ENCODE data around the gene MECP2. TPM values are rescaled to one million over a fixed set of nuclear protein-coding genes. Genes with fewer than 3 reads are reported as not detected.

The MECP2 gene
- total RNA-seq, 1 donor from 2014 or later, result 10.4 TPM

DNA sequence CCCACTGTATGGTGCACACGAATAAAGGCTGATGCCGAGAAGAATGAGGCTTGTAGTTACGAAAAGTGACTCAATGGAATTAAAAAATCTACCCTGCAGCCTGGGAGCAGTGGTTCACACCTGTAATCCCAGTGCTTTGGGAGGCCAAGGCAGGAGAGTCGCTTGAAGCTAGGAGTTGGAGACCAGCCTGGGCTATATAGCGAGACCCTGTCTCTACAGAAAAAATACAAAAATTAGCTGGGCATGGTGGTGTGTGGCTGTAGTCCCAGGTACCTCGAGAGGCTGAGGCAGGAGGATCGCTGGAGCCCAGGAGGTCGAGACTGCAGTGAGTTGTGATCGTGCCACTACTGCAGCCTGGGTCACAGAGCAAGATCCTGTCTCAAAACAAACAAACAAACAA, 34.8 kb upstream of the MECP2 start:
- Histone ChIP-seq H3K27ac (ENCODE audit: low read depth, low read length) (no peak overlapping the region), H3K36me3 (ENCODE audit: control insufficient read depth in 3 of 3, insufficient read depth in 3 of 3, low read length in 3 of 3) (no peaks in the 10 kb centered on the region), H3K9me3 (ENCODE audit: control insufficient read depth in 3 of 3, low read length in 3 of 3) (no peaks in the 10 kb centered on the region), H3K4me1 (ENCODE audit: control insufficient read depth in 3 of 3, insufficient read depth in 3 of 3, low read length in 3 of 3) (no peaks in the 10 kb centered on the region), H3K4me3 (ENCODE audit: low read length in 3 of 3) (no peak overlapping the region), H3K9ac (ENCODE audit: low read depth in 1 of 3, low read length in 3 of 3) (no peak overlapping the region), H3K27me3 (ENCODE audit: control insufficient read depth in 3 of 3, insufficient read depth in 3 of 3, low read length in 3 of 3) (no peaks in the 10 kb centered on the region)

DNA sequence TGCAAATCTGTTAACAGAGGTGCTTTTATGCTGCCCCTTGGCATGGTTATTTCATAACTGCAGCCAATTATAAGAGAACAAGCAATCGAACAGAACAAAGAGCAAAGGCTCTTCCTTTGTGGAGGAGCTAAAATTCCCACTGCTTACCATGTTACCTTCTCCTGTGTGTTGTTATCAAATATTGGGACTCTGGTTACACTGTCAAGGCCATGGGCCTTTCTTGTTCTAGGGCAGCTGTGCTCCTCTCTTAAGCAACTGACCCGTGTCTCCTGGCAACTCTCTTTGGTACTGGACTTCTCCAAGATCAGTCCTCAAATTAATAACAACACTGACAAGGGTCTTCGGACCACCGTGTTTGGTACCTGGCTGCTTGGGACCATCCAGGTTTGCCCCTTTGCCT, 34.4 kb upstream of the MECP2 start:
- Histone ChIP-seq H3K27ac (ENCODE audit: low read depth, low read length) (no peak overlapping the region), H3K4me3 (ENCODE audit: low read length in 3 of 3) (no peak overlapping the region), H3K9me3 (ENCODE audit: control insufficient read depth in 3 of 3, low read length in 3 of 3) (no peaks in the 10 kb centered on the region), H3K9ac (ENCODE audit: low read depth in 1 of 3, low read length in 3 of 3) (no peak overlapping the region), H3K36me3 (ENCODE audit: control insufficient read depth in 3 of 3, insufficient read depth in 3 of 3, low read length in 3 of 3) (no peaks in the 10 kb centered on the region), H3K4me1 (ENCODE audit: control insufficient read depth in 3 of 3, insufficient read depth in 3 of 3, low read length in 3 of 3) (no peaks in the 10 kb centered on the region), H3K27me3 (ENCODE audit: control insufficient read depth in 3 of 3, insufficient read depth in 3 of 3, low read length in 3 of 3) (no peaks in the 10 kb centered on the region)

DNA sequence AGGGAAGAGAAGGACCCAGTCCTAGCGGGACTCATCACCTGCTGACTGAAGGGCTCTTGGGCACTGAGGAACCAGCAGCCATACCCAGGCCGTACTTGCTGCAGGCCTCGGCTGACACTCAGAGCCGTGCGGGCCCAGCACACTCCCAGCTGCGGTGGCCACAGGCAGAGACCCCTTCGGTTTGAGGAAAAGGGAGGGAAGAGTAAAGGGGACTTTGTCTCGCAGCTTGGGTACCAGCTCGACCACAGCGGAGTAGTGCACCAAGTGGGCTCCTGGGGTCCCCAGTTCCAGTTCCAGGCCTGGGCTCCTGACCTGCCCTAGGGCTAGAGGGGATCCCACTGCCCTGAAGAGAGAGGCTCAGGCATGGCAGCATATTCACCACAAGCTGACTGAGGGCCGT, 28.6 kb upstream of the MECP2 start:
- H3K4me1 ChIP-seq (ENCODE audit: control insufficient read depth in 3 of 3, insufficient read depth in 3 of 3, low read length in 3 of 3), result peaks cover 0 to 5% (median 4%) of the 10 kb centered on the region in 3 donors
- H3K9me3 ChIP-seq (ENCODE audit: control insufficient read depth in 3 of 3, low read length in 3 of 3), result no peaks in the 10 kb centered on the region
- no peak overlapping the region for H3K4me3 ChIP-seq (ENCODE audit: low read length in 3 of 3)
- no peak overlapping the region for H3K9ac ChIP-seq (ENCODE audit: low read depth in 1 of 3, low read length in 3 of 3)
- H3K36me3 ChIP-seq (ENCODE audit: control insufficient read depth in 3 of 3, insufficient read depth in 3 of 3, low read length in 3 of 3), result no peaks in the 10 kb centered on the region
- no peak overlapping the region for H3K27ac ChIP-seq (ENCODE audit: low read depth, low read length)
- no peaks in the 10 kb centered on the region for H3K27me3 ChIP-seq (ENCODE audit: control insufficient read depth in 3 of 3, insufficient read depth in 3 of 3, low read length in 3 of 3)

DNA sequence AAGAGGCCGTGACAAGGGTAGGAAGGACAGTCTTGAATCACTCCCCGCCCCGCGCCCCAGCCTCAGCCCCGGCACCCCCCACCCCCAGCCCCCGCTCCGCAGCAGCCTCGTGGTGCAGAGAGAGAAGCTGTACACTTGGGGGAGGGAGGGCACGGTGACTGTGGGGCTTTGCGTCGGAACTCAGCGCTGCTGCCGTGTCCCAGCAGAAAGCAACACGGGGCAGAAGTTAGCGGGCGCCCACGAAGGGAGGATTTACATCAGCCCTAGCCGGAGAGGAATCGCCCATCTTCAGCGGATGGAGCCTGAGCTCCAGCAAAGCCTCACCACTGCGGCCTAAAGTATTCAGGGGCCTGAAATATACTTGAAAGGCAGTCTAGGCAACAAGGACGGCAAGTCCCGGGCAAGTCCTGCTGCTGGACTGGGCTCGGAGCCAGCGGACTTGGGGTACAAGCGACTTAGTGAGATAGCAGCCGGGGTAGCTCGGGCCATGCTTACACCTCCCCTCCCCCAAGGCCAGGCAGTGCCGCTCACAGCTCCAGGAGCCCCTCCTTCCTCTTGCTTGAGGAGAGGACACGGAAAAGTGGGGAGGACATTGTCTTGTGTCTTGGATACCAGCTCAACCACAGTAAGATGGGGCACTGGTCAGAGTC, 28.0 kb upstream of the MECP2 start:
- Histone ChIP-seq H3K9ac (ENCODE audit: low read depth in 1 of 3, low read length in 3 of 3) (no peak overlapping the region), H3K36me3 (ENCODE audit: control insufficient read depth in 3 of 3, insufficient read depth in 3 of 3, low read length in 3 of 3) (no peaks in the 10 kb centered on the region), H3K27me3 (ENCODE audit: control insufficient read depth in 3 of 3, insufficient read depth in 3 of 3, low read length in 3 of 3) (no peaks in the 10 kb centered on the region), H3K4me1 (ENCODE audit: control insufficient read depth in 3 of 3, insufficient read depth in 3 of 3, low read length in 3 of 3) (peaks cover 0 to 5% (median 4%) of the 10 kb centered on the region in 3 donors), H3K9me3 (ENCODE audit: control insufficient read depth in 3 of 3, low read length in 3 of 3) (no peaks in the 10 kb centered on the region), H3K4me3 (ENCODE audit: low read length in 3 of 3) (no peak overlapping the region), H3K27ac (ENCODE audit: low read depth, low read length) (no peak overlapping the region)

DNA sequence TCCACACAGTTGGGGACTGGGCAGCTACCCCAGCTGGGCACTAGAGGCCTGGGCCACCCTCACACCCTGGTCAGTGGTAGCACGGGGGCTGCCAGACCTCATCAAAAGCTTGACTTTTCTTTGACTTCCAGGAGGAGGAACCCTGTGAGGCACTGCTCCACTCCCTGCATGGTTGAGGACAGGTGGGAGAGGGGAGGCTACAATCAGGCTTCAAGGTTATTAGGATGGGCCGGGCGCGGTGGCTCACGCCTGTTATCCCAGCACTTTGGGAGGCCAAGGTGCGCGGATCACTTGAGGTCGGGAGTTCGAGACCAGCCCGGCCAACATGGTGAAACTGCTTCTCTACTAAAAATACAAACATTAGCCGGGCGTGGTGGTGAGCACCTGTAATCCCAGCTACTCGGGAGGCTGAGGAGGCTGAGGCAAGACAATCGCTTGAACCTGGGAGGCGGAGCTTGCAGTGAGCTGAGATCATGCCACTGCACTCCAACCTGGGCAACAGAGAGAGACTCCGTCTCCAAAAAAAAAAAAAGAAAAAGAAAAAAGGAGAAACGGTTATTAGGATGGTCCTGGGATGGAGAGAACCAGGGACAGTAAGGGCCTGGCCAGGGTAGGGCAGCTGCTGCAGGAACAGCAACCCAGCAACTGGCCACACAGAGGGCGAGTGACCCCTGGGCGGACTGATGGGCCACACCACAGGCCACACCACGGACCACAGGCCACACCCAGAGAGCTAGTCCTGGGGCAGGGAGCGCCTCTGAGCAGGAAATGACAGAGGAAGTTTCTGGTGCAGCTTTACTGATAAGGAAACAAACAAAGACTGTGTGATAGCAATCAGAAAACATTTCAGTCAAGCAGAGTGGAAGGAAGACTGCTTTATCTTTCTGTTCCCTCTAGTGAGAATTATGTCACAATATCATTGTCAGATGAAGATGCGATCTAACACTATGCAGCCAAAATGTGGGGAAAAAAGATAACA, 26.0 kb upstream of the MECP2 start:
- H3K36me3 ChIP-seq (ENCODE audit: control insufficient read depth in 3 of 3, insufficient read depth in 3 of 3, low read length in 3 of 3), result no peaks in the 10 kb centered on the region
- peaks cover 0 to 5% (median 4%) of the 10 kb centered on the region in 3 donors for H3K4me1 ChIP-seq (ENCODE audit: control insufficient read depth in 3 of 3, insufficient read depth in 3 of 3, low read length in 3 of 3)
- H3K9me3 ChIP-seq (ENCODE audit: control insufficient read depth in 3 of 3, low read length in 3 of 3), result no peaks in the 10 kb centered on the region
- H3K9ac ChIP-seq (ENCODE audit: low read depth in 1 of 3, low read length in 3 of 3), result no peak overlapping the region
- no peaks in the 10 kb centered on the region for H3K27me3 ChIP-seq (ENCODE audit: control insufficient read depth in 3 of 3, insufficient read depth in 3 of 3, low read length in 3 of 3)
- no peak overlapping the region for H3K4me3 ChIP-seq (ENCODE audit: low read length in 3 of 3)
- no peak overlapping the region for H3K27ac ChIP-seq (ENCODE audit: low read depth, low read length)

DNA sequence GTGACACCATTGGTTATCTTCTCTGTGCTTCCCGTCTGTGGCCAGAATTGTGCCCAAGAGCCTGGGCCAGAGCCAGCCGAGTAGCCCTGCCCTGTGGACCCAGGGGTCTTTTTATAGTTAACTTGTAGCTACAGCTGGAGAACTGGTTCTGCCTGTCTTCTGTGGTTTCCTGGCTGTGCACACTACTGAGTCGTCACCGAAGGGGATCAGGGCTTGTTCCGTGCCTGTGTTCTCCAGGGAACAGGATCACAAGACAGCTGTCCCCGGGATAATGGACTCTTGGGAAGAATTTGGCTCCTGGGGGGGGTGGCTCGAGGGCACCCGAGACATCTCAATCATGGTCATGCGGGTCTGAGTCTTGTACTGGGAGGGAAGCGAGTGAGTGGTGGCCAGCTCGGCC, 24.4 kb upstream of the MECP2 start:
- Histone ChIP-seq H3K27ac (ENCODE audit: low read depth, low read length) (peak overlapping the region; percentile 56), H3K4me3 (ENCODE audit: low read length in 3 of 3) (no peak overlapping the region), H3K9ac (ENCODE audit: low read depth in 1 of 3, low read length in 3 of 3) (no peak overlapping the region)

DNA sequence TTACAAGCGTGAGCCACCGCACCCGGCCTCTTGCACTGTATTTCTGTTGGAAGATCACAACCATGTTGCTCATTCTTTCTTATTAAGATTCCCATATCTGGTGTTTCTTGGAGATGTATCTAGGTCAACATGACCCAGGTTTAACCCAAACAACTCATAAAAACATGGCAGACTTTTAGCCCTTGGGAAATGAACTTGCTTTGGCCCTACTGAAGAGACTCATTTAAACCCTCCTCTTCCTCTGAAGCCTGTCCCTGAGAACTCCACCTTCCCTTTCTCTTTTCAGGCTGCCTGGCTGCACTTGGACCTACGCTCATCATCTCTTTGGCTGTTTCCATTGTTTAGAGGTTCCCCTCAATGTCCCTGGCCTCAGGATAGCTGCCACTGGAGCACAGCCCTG, 23.7 kb upstream of the MECP2 start:
- Histone ChIP-seq H3K4me1 (ENCODE audit: control insufficient read depth in 3 of 3, insufficient read depth in 3 of 3, low read length in 3 of 3) (peaks cover 0 to 5% (median 4%) of the 10 kb centered on the region in 3 donors), H3K4me3 (ENCODE audit: low read length in 3 of 3) (no peak overlapping the region), H3K9ac (ENCODE audit: low read depth in 1 of 3, low read length in 3 of 3) (no peak overlapping the region), H3K36me3 (ENCODE audit: control insufficient read depth in 3 of 3, insufficient read depth in 3 of 3, low read length in 3 of 3) (no peaks in the 10 kb centered on the region), H3K27me3 (ENCODE audit: control insufficient read depth in 3 of 3, insufficient read depth in 3 of 3, low read length in 3 of 3) (no peaks in the 10 kb centered on the region), H3K9me3 (ENCODE audit: control insufficient read depth in 3 of 3, low read length in 3 of 3) (no peaks in the 10 kb centered on the region), H3K27ac (ENCODE audit: low read depth, low read length) (peak overlapping the region; percentile 56)

More for the DNA sequence above, 24.4 kb upstream of the MECP2 start:
- Histone ChIP-seq H3K36me3 (ENCODE audit: control insufficient read depth in 3 of 3, insufficient read depth in 3 of 3, low read length in 3 of 3) (no peaks in the 10 kb centered on the region), H3K9me3 (ENCODE audit: control insufficient read depth in 3 of 3, low read length in 3 of 3) (no peaks in the 10 kb centered on the region), H3K27me3 (ENCODE audit: control insufficient read depth in 3 of 3, insufficient read depth in 3 of 3, low read length in 3 of 3) (no peaks in the 10 kb centered on the region), H3K4me1 (ENCODE audit: control insufficient read depth in 3 of 3, insufficient read depth in 3 of 3, low read length in 3 of 3) (peaks cover 0 to 5% (median 4%) of the 10 kb centered on the region in 3 donors)

DNA sequence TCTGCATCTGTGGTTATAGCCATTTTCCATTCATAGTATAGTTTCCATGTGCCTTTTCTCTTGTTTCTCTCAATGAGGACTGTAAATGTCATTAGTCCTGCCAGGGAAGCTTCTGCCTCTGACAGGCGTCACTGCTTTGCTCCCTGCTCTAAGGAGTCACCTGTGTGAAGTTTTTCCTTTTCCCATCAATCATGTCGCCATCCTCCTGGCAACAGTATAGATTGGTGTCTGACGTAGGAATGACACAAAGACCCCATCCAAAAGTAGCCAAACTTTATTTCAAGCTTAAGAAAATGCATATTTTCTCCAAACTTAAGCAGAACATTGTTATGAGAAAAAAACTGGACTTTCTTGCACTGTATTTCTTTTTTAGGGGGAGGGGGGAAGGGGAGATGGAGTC, 23.1 kb upstream of the MECP2 start:
- peaks cover 0 to 5% (median 4%) of the 10 kb centered on the region in 3 donors for H3K4me1 ChIP-seq (ENCODE audit: control insufficient read depth in 3 of 3, insufficient read depth in 3 of 3, low read length in 3 of 3)
- H3K27ac ChIP-seq (ENCODE audit: low read depth, low read length), result no peak overlapping the region
- no peaks in the 10 kb centered on the region for H3K36me3 ChIP-seq (ENCODE audit: control insufficient read depth in 3 of 3, insufficient read depth in 3 of 3, low read length in 3 of 3)
- no peaks in the 10 kb centered on the region for H3K9me3 ChIP-seq (ENCODE audit: control insufficient read depth in 3 of 3, low read length in 3 of 3)
- no peak overlapping the region for H3K4me3 ChIP-seq (ENCODE audit: low read length in 3 of 3)
- no peak overlapping the region for H3K9ac ChIP-seq (ENCODE audit: low read depth in 1 of 3, low read length in 3 of 3)
- no peaks in the 10 kb centered on the region for H3K27me3 ChIP-seq (ENCODE audit: control insufficient read depth in 3 of 3, insufficient read depth in 3 of 3, low read length in 3 of 3)

DNA sequence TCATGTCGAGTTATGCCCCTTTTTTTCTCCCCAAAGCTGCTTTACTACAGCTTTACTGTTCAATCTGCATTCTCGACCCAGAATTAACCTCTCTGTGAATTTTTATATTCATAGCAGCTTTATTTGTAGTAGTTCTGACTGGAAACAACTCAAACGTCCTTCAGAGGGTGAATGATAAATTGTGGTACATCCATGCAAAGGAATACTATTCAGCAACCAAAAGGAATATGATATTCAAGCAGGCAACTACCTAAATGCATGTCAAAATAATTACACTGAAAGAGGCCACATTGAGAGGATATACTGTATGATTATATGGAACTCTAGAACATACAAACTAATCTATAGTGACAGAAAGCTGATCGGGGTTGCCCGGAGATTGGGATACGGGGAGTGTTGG, 20.0 kb upstream of the MECP2 start:
- Histone ChIP-seq H3K36me3 (ENCODE audit: control insufficient read depth in 3 of 3, insufficient read depth in 3 of 3, low read length in 3 of 3) (no peaks in the 10 kb centered on the region), H3K27me3 (ENCODE audit: control insufficient read depth in 3 of 3, insufficient read depth in 3 of 3, low read length in 3 of 3) (no peaks in the 10 kb centered on the region), H3K9ac (ENCODE audit: low read depth in 1 of 3, low read length in 3 of 3) (no peak overlapping the region), H3K9me3 (ENCODE audit: control insufficient read depth in 3 of 3, low read length in 3 of 3) (no peaks in the 10 kb centered on the region), H3K4me1 (ENCODE audit: control insufficient read depth in 3 of 3, insufficient read depth in 3 of 3, low read length in 3 of 3) (peaks cover 0 to 5% (median 4%) of the 10 kb centered on the region in 3 donors), H3K4me3 (ENCODE audit: low read length in 3 of 3) (no peak overlapping the region), H3K27ac (ENCODE audit: low read depth, low read length) (no peak overlapping the region)

All from skeletal muscle tissue (tissue), 4 donors.